Stimulated activated CD8-positive, alpha-beta memory T cell treated with anti-CD3 and anti-CD28 coated beads, Interleukin-4, amount 100 ng/mL, for 24 hours (primary cell): Measurements from ENCODE around the gene SIX3.
A peak's percentile ranks its signal among the peaks of the same experiment; 100 is the strongest.

Experiments
- DNase-seq: peaks from one replicate; pipeline ENCODE4 v3.0.0-alpha.2; 2020; ENCODE audit warnings: low read depth

SIX3 gene

DNA sequence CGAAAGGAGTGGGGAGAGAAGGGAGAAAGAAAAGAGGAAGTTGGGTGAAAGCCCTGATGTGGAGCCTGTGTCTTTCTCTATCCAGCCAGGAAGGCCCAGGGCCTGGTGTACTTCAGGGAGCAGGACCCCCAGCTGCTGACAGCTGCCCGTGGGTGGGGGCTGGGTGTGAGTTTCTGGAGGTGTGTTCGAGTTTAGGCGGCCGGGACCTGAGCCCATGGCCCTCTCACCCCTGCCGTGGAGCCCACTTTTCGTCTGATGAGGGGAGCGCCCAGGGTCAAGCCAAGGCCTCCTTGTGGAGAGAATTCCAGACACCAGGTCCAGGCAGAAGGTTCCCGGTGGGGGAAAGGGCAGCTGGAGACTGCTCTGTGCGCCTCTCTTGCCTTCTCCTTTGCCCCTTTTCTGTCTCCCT lies 2.2 kb downstream of the SIX3 start:
- DNase-seq = no peak

DNA sequence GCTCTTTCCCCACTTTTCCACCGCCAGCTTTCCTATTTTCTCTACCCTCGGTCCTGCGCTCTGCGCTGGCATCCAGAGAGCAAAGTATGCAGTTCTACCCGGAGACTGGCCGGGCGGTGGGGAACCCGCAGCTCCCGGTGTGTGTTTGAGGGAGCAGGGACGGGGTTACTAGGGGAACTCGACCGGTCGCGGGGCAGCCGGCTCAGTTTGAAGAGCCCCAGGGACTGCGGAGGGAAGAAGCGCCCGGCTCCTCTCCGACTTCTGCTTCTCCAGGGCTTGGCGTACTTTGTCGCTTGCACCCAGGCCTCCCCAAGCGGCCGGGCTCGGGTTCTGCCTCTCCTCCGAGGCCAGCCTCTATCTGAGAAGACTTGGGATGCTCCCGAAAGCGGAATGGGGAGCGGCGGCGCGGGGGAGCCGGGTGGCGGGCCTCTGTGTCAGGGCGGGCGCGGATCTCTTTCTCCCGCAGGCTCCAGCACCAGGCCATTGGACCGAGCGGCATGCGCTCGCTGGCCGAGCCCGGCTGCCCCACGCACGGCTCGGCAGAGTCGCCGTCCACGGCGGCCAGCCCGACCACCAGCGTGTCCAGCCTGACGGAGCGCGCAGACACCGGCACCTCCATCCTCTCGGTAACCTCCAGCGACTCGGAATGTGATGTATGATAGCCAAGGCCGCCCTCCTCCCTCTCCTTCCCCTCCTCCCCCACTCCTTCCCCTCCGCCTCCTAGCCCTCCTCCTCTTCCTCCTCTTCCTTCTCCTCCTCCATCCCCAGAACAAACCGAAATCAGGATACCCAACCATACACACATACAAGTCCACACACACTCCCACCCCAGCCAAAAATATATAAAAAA lies 2.8 kb downstream of the SIX3 start:
- DNase-seq = no peak

DNA sequence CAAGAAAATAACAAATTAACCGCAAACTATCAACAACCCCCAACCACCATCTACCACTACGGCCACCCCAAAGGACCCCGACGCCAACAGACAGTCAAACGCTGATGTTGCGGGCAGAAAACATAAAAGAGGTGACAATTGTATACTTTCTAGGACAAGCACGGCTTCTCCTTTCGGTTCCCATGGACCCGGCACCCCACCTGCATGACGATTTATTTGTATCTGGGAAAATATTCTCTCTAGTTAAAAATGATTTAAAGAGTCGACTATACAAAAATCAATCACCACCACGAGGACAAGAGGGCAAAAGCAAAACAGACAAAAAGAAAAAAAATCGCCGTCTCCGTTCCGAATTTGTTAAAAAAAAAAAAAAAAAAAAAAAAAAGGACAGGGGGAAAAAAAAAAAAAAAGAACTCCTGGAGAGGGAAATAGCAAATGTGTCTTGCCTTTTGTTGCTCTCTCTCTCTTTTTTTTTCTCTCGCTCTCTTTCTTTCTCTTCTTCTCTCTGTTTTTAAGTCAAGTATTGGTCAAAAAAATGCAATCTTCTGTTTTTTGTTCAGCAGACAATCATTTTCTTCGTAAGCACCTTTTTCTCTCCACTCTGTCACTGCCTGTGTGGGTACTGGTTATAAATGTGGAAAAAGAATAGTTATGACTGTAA lies 3.6 kb downstream of the SIX3 start:
- no peak for DNase-seq

DNA sequence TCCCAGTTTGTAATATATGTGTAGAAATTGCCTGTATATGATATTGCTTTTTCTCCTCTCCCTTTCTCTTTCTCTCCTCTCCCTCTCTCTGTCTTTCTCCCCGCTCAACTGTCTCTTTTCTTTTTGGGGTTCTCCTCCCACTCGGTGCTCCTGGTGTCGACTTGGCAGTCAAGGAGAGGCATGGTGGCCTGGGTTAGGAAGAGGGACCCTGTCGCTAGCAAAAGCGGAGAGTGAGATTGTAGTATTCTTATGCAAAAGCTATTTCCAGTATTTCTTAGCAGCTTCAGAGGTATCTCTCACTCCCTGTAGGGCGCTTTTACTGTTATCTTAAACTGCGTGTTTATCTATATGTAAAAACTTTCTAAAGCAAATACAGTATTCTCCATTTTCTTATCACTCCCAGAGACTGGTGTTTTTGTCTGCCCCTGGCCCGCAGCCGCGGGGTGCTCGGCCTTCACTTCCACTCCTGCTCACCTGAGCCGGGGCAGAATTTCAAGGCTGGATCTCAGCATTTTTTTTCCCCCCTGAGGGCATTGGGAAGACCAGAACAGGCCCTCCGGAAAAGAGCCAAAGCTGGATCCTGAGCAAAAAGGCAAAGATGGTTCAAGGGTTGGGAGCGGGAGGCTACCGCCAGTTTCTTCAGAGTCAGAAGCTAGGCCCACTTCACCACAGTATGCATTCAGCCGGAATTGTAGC lies 4.3 kb downstream of the SIX3 start:
- DNase-seq = no peak

DNA sequence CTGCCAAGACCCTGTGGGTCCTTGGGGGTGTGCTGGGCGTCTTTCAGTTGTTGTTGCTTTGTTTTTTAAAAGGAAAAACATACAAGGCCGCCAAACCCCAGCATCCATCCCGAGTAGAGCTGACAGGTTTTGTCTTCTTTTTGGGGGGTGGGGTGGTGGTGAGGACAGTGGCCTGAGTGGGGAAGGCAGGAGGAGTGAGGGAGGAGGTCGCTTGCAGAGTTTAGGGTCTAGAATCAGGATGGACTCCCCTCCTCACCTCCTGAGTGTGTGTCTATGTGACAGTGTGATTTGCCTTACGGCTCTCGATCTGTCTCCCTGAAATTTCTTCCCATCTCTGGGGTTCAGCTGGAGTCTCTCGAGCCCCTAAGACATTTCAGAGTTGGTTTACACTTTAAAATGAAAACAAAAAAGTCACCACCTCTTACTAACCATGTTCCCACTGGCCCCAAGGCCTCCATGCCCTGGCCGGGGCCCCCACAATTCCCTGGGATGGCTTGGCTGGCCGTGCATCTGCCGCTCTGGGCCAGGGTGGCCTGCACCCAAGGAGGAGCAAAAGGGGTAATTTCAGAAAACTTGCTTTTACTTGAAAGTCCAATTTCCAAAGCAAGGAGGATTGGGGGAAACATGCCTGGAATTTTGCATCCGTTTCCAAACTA lies 5.0 kb downstream of the SIX3 start:
- DNase-seq = no peak

DNA sequence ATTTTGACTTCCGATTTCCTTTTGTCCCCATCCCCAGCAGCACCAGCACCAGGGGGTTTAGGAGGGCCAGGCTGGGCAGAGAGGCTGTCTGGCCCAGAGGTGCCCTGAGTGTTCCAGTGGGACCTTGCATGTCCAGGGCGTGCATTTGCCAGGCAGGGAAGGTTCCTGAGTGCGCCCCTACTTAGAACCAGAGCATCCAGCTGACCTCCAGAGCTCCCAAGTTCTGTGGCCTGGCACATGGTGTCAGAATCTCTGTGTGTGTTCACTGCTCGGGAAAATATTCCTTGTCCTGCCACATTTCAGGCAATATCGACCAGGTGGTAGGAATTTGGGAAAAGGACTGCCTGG lies 5.5 kb downstream of the SIX3 start:
- no peak for DNase-seq

DNA sequence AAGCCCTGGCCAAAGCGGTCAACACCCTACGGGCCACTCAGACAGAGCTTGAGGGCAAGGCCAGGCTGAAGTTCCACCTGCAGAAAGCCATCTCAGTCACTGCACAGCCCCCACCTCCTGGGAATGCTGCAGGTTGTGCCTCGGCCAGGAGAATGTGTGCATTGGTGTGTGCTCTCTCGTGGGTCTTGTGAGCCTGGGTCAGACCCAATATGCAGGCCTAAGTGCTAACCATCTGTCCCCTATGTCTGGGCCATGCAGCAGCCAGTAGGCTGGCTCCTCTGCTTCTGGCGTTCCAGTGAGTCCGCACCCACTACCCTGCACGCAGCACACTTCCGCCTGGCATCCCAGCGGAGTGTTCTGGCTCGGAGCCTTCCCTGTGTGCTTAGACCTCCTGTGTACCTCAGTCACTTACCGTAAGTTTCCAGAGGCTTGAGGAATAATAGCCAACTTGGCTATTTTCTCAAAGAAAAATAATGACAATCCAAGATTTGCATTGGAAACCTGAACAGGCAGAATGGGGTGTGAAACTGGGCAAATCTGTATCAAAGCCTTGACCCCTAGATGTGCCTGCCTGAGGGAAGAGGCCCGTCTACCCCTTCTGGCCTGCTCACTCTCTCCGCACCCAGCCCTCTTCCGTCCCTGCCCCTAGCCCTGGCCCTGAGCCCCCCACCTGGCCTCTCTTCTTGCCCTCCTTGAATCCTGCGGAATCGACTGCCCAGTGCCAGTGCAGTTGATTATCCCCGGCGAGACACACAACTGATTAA lies 7.2 kb downstream of the SIX3 start:
- no peak for DNase-seq

DNA sequence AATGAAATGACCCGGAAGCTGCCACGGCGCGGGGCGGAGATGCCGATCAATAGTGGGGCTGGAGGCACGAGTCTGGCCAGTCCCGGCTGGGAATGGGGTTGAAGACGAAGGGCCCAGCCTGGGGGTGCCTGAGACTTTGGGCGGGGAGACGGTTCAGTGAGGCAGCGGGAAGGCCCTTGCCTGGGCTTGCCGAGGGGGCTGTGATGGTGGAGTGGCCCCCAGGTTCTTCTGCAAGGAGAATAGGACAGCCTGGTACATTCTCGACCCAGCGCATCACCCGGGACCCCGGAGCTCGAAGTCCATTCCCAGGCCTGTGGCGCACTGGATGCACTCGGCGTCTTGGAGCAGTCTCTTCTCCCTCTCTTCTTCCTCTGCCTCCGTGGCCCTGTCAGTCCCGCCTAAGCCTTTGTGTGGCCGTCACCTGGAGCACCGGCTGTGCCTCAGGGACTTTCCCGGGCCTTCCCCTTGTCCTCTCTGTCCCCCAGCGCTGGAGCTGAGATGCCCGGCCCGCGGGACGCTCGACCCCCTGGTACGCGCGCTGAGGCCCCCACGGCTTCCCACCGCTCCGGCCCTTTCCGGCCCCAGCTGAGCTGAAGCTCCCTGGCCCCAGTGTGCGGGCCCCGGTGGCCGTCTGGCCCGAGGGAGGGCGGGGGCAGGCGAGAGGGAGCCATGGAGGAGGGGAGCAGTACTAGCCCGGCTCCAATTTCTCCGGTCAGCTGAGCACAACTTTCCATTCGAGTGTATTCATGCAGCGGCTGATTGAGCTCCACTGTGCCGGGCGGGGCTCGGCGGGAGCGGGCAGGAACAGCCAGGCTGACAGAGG lies 8.0 kb downstream of the SIX3 start:
- DNase-seq = no peak

DNA sequence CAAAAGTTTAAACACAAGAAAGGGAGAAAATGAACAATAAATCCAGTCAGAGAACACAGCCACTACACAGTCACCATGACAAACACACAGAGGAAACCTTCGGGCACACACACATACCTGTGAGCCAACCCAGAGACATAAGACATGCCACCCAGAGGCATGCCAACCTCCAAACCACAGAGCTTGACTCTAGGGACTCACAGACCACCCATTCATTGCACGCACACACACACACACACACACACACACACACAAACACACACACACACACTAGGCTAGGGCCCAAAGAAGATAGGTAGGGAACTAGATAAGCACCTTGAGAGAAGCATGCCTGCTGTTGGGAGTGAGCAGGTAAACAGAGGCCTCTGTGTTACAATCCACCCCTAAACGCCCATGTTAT lies 9.1 kb downstream of the SIX3 start:
- no peak for DNase-seq

DNA sequence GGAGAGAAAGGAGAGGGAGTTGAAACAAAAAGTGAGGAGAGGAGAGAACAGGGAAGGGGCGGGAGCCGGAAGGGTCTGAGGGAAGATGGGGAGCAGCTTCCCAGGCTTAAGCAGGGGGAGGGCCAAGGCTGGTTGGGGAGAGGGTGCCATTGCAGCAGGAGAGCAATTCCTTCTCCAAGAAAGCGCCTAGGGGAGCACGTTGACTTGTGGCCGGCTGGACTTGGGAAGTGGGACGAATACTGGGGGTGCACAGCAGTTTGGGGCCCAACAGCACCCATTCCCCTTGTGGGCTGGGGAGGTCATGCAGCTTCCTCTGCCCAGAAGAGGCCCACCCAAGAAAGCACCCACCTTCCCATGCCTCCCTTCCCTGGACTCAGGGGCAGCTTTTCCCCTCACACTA lies 9.6 kb downstream of the SIX3 start:
- DNase-seq = no peak

DNA sequence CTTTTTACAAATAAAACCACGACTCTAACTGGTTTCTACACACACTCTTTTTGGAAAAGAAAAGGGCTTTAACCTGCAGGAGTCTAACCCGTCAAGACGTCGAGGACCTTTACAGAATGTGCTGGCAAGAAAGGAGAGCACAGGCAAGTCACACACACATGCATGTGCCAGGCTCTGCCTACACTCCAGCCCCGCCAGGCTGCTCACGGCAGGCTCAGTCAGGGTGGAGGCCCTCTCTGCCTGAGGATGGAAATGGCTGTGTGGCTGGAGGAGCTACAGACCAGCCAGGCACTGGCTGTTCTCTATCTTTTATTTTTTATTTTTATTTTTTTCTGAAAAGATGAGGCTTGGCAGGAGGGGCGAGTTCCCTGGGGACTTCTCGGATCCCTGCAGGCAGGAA lies 10.2 kb downstream of the SIX3 start:
- DNase-seq = no peak

DNA sequence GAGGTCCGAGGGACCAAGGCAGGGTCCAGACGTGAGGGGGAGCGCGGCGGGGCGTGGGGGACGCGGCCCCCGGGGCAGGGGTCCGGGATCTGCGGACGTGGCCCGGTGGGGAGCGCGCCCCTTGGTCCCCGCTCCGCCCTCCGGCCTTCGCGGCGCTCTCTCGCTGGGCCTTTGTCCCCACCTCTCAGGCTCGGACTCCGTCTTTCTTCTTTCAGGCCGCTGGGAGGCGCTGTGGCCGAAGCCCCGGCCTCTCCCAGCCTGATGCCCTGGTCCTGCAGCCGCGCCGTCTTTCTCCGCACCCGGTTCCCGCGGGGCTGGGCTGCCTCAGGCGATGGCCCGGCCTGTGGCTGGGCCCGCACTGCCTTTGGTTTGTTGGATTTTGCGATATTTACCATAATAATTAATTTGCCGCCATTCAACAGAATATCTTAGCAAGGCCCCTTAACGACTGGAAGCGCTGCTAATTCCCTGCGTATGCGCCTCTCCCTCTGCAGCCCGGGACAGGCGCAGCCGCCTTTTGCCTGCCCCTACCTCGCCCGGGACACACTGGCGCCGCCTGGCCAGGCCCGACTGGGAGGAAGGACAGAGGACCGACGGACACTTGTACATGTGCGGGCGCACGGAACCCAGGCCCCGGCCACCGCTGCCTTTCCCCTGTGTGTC lies 10.8 kb downstream of the SIX3 start:
- DNase-seq = no peak

DNA sequence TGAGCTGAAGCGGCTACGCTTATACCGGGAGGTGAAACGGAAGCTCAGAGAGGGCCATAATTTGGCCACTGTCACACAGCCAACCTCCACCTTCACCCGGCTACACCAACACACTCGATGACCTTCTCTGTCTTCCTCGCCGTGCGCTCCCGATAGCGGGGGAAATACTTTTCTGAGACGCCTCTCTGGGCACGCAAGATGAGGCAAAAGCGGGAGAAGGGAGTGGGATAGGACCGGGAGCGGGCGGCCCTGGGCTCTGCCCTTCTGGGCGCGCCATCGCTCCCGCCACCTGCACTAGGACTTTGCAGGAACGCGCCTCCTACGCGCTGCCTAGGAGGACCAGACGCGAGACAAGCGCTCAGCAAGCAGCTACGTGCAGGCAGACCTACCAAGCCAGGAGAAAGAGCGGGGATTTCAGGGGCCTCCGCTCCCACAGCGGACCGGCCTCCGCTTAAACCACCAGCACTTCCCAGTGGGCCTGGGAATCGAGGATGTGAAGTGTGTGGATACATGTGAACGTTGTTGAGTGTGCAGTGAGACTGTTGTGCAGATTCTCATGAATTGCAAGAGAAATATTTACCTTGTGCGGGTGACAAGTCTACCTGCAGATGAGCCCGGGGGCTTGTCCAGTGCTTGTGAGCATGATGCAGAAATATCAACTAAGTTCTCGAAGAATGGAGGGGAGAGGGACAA lies 11.4 kb downstream of the SIX3 start:
- DNase-seq = no peak

DNA sequence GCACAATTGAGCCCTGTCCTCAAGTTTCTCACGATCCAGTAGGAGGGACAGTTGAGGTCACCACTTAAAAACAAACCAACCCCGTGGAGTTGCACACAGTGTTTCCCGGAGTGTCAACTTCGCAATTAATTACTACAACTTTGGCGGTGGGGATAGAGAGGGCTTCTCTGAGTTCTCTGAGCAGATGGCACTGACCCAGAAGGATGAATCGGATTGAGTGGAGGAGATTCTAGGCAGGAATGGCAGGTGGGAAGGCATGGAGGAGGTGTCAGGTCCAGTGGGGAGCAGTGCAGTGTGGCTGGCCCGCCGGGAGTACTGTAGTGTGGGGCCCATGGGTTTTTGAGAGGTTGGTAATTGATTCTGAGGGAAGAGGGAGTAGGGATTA lies 12.0 kb downstream of the SIX3 start:
- no peak for DNase-seq

DNA sequence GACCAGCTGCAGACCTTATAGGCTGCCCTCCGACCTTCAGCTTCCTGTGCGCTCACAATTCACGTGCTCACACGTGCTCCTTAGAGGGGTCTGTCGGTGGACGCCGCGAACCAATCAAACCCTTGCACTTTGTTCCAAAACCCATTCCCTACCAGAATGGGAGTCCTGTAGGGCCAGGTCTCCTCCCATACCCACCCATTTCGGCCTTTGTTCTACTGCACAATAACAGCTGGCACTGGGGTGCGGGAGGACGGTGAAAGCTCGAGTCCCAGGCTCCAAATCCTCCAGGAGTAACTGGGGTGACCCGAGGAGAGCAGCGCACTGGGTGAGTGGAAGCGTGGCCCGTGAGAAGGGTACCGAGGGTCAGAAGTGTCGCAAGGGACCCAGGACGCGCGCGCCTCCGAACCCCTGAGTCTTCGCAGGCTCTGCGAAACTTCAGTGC lies 13.0 kb downstream of the SIX3 start:
- no peak for DNase-seq

DNA sequence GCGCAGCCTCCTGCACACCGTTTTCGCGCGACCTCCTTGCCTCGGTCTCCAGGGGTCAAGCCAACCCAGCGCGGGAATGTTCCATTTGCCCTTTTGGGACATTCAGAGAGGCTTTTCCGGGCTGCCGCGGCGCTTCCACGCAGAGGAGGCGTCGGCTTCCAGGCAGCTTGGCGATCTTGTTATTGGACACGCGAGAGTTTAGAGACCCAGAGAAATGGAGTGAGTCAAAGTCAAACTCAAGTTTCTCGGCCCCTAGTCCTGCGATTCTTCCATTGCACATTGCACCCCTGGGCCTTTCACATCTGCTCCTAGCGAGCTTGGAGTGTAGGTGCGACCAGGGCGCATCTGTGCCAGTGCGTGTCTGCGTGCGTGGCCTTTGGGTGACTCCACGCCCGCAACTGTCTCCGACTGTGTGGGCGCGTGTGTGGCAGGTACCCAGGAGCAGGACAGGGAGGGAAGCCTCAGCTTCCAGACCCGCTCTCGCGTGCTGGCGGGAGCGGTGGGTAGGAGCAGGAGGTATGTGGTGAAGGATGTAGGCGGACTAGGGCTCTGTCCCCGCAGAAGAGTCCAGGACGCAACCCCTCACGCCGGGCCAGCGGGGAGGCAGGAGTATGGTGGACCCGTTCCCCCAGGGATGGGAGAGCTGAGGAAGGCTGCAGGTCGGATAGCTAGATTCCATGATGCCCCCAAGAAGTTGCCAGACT lies 13.5 kb downstream of the SIX3 start:
- DNase-seq = no peak

DNA sequence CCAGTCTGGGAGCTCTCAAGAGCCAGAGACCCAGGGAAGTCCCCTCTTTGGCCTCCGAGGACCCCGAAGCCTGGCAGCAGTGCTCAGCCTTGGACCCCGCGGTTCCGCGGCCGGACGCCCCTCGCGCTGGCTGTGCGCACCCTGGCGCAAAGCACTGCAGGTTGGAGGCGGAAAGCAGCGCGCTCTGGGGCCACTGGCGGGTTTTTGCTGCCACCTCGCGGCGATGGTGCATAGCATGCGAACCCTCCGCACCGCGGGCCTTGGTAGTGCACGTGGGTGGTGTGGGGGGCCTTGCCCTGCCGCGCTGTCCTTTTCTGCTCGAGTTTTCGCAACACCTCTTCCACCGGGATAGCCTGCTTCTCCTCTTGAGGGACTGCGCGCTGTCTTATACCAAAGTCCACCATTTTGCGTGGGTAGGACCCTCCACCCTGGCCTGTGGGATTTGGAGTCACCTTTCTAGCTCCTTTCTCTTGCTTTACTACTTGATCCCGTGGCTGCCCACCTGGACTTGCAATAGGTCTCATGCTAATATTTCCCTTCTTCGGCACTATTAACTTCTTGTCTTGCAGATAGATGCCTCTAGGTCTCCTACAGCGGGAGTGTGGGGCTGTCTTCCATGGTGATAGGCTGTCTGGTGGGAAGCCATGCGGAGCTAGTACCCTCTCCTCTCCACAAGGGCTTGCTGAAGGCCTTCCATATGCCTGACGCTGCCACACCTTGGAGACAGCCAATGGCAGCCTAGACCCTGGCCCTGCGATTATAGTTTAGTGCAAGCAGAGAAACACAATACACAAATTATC lies 14.3 kb downstream of the SIX3 start:
- peak; percentile 70 for DNase-seq

DNA sequence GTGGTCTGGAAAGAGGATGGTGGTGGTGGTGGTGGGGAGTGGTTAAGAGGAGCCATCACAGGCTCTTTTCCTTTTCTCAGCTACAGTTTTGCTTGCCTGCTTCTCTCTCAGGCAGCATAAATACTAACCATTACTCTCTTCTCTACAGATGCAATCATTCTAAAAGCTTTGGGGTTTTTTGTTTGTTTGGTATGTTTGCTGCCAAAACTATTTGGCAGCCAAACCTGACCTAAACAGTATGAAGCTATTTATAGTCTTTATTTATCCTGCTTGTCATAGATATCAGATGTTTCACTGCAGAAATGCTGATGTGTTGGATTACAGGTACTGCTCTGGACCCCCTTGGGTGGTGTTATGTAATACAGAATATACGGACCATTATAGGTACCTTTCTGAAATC lies 15.3 kb downstream of the SIX3 start:
- no peak for DNase-seq
